ENCODE results near the gene NTN4.

NTN4 gene

DNA sequence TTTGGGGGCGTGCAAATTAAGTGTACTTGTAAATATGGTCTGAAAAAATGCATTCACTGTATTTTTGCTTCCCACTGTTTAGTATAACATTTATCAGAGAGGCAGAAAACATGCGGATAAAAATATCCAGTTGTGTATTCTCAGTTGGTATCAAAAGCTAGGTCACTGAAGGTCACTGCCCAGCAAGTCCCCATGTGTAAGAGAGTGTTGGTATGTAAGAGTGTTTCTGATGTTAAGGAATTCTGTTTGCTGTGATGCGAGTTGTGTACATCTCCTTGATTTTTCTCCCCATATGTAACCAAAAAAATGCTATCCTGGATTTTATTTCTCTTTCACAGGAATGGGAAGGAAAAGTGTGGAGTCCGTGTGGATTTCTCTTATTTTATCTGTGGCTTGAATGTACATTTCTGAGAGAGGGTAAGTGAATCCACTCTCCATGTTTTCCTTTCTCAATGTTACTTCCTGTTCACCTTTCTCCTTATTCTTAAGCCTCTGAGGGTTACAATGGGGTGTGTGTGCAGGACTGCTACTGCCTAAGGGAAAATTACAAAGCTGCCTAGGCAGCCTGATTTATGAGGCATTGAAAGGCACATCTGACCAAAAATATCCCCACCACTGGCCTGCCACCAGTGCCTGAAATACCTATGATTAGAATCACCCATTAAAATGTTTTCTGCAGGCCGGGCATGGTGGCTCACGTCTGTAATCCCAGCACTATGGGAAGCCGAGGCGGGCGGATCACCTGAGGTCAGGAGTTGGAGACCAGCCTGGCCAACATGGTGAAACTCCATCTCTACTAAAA lies 141.4 kb downstream of the NTN4 start:
- peak; percentile 40; the same call in 1 of the 2 replicates for TF ChIP-seq TEAD4 (IDR thresholded peaks at IDR 0.05)
- TF ChIP-seq NFIC (IDR thresholded peaks at IDR 0.05): no peak
- TF ChIP-seq, protein P1, sequence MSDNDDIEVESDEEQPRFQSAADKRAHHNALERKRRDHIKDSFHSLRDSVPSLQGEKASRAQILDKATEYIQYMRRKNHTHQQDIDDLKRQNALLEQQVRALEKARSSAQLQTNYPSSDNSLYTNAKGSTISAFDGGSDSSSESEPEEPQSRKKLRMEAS (IDR thresholded peaks at IDR 0.05): no peak
- TF ChIP-seq EGR1 (IDR thresholded peaks at IDR 0.05): no peak
- TF ChIP-seq, protein P2, sequence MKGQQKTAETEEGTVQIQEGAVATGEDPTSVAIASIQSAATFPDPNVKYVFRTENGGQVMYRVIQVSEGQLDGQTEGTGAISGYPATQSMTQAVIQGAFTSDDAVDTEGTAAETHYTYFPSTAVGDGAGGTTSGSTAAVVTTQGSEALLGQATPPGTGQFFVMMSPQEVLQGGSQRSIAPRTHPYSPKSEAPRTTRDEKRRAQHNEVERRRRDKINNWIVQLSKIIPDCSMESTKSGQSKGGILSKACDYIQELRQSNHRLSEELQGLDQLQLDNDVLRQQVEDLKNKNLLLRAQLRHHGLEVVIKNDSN (IDR thresholded peaks at IDR 0.05): no peak
- TF ChIP-seq YY1 (IDR thresholded peaks at IDR 0.05; ENCODE audit: low read depth): no peak
- TF ChIP-seq EP300 (IDR thresholded peaks at IDR 0.05; ENCODE audit: borderline replicate concordance): peak; percentile 35; the same call in 1 of the 2 replicates
- TF ChIP-seq RAD21 (IDR thresholded peaks at IDR 0.05; ENCODE audit: low read depth): no peak
- TF ChIP-seq ZBTB7A (IDR thresholded peaks at IDR 0.05; ENCODE audit: low read depth): no peak
- 0 out of 2 replicates have a peak, but pooled peaks have one; percentile 39 for TF ChIP-seq TCF12 (IDR thresholded peaks at IDR 0.05; ENCODE audit: low read depth)
- TF ChIP-seq, protein P3, sequence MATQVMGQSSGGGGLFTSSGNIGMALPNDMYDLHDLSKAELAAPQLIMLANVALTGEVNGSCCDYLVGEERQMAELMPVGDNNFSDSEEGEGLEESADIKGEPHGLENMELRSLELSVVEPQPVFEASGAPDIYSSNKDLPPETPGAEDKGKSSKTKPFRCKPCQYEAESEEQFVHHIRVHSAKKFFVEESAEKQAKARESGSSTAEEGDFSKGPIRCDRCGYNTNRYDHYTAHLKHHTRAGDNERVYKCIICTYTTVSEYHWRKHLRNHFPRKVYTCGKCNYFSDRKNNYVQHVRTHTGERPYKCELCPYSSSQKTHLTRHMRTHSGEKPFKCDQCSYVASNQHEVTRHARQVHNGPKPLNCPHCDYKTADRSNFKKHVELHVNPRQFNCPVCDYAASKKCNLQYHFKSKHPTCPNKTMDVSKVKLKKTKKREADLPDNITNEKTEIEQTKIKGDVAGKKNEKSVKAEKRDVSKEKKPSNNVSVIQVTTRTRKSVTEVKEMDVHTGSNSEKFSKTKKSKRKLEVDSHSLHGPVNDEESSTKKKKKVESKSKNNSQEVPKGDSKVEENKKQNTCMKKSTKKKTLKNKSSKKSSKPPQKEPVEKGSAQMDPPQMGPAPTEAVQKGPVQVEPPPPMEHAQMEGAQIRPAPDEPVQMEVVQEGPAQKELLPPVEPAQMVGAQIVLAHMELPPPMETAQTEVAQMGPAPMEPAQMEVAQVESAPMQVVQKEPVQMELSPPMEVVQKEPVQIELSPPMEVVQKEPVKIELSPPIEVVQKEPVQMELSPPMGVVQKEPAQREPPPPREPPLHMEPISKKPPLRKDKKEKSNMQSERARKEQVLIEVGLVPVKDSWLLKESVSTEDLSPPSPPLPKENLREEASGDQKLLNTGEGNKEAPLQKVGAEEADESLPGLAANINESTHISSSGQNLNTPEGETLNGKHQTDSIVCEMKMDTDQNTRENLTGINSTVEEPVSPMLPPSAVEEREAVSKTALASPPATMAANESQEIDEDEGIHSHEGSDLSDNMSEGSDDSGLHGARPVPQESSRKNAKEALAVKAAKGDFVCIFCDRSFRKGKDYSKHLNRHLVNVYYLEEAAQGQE (IDR thresholded peaks at IDR 0.05; ENCODE audit: low read depth): no peak
- TF ChIP-seq CEBPB (IDR thresholded peaks at IDR 0.05): no peak
- peak; percentile 35; the same call in 1 of the 2 replicates for TF ChIP-seq FOXM1 (IDR thresholded peaks at IDR 0.05; ENCODE audit: borderline replicate concordance, low read depth)
- no peak for TF ChIP-seq TAF1 (IDR thresholded peaks at IDR 0.05; ENCODE audit: low read depth)
- no peak for TF ChIP-seq CREB1 (IDR thresholded peaks at IDR 0.05; ENCODE audit: low read depth)

DNA sequence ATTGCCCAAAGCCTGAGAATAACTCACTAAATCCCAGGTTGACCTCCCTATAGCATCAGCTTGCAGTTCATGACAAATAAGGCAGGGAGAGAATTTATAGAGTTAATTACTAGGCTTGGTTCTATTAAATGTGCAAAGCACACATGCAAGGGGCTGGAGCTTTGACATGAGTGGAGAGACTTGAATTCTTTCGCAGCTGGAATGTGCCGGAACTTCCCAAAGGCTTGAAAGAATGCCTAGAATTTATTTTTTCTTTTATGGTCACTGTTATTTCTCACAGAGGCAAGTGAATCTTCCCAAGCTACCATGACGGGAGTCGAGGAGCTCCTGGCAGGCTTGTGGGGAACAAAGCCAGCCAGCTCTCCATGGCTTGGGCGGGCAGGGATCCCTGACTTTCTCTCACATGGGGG lies 143.8 kb downstream of the NTN4 start:
- TF ChIP-seq, protein P1 (IDR thresholded peaks at IDR 0.05): 0 out of 2 replicates have a peak, but pooled peaks have one; percentile 38
- no peak for TF ChIP-seq CEBPB (IDR thresholded peaks at IDR 0.05)
- peak; percentile 66; the same call in 1 of the 2 replicates for TF ChIP-seq TEAD4 (IDR thresholded peaks at IDR 0.05)
- no peak for TF ChIP-seq ZBTB7A (IDR thresholded peaks at IDR 0.05; ENCODE audit: low read depth)

DNA sequence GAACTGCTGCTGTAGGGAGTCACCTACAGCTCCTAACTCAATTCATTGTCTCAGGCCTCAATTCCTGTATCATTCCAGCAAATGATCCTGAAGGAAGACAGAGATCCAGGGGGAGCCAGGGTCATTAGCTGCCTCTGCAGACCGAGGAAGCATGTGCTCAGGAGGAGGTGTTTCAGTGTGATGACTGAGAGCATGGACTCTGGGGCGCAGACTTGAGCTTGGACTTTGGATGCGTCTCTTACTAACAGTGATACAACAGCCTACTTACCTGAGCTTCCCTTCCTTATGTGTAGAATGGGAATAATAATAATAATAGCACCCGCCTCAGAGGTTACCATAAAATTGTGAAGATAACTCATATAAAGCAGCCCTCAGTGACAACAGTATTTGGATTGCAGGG lies 147.3 kb downstream of the NTN4 start:
- TF ChIP-seq RAD21 (IDR thresholded peaks at IDR 0.05; ENCODE audit: low read depth) (no peak), YY1 (IDR thresholded peaks at IDR 0.05; ENCODE audit: low read depth) (no peak), ZBTB7A (IDR thresholded peaks at IDR 0.05; ENCODE audit: low read depth) (no peak), CREB1 (IDR thresholded peaks at IDR 0.05; ENCODE audit: low read depth) (no peak), NFIC (IDR thresholded peaks at IDR 0.05) (no peak), CEBPB (IDR thresholded peaks at IDR 0.05) (no peak), TCF12 (IDR thresholded peaks at IDR 0.05; ENCODE audit: low read depth) (no peak), TAF1 (IDR thresholded peaks at IDR 0.05; ENCODE audit: low read depth) (no peak), EP300 (IDR thresholded peaks at IDR 0.05; ENCODE audit: borderline replicate concordance) (no peak)
- TF ChIP-seq, protein P3 (IDR thresholded peaks at IDR 0.05; ENCODE audit: low read depth): no peak
- TF ChIP-seq, protein P1 (IDR thresholded peaks at IDR 0.05): no peak

DNA sequence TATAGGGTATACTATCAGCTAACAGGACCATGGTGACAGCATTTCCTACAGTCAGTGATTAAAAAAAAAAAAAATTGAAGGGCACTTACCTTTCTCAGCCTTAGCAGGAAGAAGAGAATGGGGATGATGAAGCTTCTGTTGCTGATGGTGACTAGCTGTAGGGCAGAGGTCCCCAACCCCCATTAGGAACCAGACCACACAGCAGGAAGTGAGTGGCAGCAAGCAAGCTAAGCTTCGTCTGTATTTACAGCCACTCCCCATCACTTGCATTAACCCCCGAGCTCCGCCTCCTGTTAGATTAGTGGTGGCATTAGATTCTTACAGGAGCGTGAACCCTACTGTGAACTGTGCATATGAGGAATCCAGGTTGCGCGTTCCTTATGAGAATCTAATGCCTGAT lies 148.0 kb downstream of the NTN4 start:
- TF ChIP-seq EP300 (IDR thresholded peaks at IDR 0.05; ENCODE audit: borderline replicate concordance) (no peak), TAF1 (IDR thresholded peaks at IDR 0.05; ENCODE audit: low read depth) (no peak), TEAD4 (IDR thresholded peaks at IDR 0.05) (no peak), NFIC (IDR thresholded peaks at IDR 0.05) (no peak), RAD21 (IDR thresholded peaks at IDR 0.05; ENCODE audit: low read depth) (no peak), FOXM1 (IDR thresholded peaks at IDR 0.05; ENCODE audit: borderline replicate concordance, low read depth) (no peak), CEBPB (IDR thresholded peaks at IDR 0.05) (no peak), EGR1 (IDR thresholded peaks at IDR 0.05) (no peak), TCF12 (IDR thresholded peaks at IDR 0.05; ENCODE audit: low read depth) (no peak), ZBTB7A (IDR thresholded peaks at IDR 0.05; ENCODE audit: low read depth) (no peak), YY1 (IDR thresholded peaks at IDR 0.05; ENCODE audit: low read depth) (no peak), CREB1 (IDR thresholded peaks at IDR 0.05; ENCODE audit: low read depth) (no peak)
- TF ChIP-seq, protein P2 (IDR thresholded peaks at IDR 0.05): no peak
- TF ChIP-seq, protein P3 (IDR thresholded peaks at IDR 0.05; ENCODE audit: low read depth): no peak
- TF ChIP-seq, protein P1 (IDR thresholded peaks at IDR 0.05): no peak
